NCI-H1694 (cell line): ENCODE data around the gene DYRK1B.
A peak's percentile ranks its signal among the peaks of the same experiment; 100 is the strongest.
"Not testable (repeated sequence)": the region's sequence is repeated elsewhere in the genome, so short reads cannot be mapped to it uniquely, and the experiment has no call there.

Source experiments
- DNase-seq: peaks from one replicate; lab custom pipeline; 2025; lab: John Stamatoyannopoulos, UW

DYRK1B gene

DNA sequence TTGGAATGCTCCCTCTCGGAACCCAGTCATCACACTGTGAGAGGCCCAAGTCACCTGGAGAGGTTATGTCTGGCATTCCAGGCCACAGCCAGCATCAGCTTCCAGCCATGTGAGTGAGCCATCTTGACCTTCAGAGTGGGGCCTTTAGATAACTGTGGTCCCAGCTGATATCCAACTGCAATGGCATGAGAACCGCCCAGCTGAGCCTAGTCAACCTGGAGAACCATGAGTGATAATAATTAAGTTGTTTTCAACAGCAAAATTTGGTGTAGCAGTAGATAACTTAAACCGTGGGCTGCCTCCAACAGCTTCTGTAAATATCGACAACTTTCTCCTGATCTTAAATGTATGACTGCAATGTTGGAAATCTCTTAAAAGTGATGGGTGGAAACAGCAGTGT is 24.6 kb downstream of the DYRK1B start:
- DNase-seq, result no peak

DNA sequence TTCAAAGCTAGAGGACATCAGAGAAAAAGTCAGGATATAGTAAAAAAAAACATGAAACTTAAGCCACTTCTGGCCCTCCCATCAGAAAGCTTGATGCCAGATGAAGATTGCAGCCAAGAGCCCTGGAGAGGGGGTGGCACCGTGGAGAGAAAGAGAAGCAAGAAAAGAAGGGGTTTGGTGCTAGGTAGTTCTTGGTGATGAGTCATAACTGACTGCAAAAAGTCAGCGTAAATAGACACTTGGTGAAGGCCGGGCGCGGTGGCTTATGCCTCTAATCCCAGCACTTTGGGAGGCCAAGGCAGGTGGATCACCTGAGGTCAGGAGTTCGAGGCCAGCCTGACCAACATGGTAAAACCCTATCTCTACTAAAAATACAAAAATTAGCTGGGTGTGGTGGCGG is 25.3 kb downstream of the DYRK1B start:
- not testable (repeated sequence) for DNase-seq

DNA sequence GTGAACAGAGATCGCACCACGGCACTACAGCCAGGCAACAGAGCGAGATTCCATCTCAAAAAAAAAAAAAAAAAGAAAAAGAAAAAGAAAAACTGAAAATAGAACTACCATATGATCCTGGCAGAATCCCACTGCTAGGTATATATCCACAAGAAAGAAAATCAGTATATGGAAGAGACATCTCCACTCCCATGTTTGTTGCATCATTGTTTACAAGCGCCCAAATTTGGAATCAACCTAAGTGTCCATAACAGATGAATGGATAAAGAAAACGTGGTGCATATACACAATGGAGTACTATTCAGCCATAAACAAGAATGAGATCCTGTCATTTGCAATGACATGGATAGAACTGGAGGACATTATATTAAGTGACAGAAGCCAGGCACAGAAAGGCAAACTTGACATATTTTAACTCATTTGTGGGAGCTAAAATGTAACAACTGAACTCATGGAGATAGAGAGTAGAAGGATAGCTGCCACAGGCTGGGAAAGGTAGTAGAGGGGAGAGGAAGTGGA is 26.1 kb downstream of the DYRK1B start:
- no peak for DNase-seq

DNA sequence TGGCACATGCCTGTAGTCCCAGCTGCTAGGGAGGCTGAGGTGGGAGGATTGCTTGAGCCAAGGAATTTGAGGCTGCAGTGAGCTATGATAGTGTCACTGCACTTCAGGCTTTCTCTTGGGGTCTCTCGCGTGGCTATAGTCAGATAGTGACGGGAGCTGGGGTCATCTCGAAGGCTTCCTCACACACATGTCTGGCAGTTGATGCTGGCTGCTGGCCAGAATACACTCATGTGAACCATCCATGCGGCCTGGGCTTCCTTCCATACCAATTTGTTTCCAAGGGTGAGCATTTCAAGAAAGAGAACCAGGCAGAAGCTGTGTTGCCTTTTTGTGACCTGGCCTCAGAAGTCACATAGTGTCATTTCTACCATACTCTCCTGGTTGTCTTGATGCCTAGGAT is 28.9 kb downstream of the DYRK1B start:
- no peak for DNase-seq

DNA sequence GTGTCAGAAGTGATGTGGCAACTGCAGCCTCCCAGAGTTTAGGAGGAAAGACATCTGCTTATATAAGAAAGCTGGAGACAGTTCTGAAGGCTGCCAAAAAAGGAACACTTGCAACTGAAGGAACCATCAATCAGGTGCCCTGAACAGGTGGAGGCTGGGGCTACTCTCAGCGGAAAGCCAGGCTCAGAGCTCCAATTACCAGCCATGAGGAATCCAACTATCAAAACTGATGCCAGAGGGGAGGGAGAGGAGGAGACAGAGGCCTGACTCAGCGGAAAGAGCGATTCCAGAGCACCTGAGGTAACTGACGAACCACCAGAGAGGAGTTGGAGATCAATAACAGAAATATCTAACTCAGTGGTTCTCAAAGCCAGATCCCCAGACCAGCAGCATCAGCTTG is 31.0 kb downstream of the DYRK1B start:
- DNase-seq, result no peak

DNA sequence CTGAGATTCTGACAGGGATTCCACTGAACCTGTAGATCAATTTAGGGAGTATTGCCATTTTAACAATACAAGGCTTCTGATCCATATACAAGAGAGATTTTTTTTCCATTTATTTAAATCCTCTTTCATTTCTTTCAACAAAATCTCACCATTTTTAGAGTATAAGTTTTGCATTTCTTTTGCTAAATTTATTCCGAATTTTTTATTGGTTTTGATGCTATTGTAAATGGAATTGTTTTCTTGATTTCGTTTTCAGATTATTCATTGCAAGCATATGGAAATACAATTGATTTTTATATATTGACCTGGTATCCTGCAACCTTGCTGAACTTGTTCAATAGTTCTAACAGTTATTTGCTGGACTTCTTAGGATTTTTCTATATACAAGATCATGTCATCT is 36.9 kb downstream of the DYRK1B start:
- no peak for DNase-seq

DNA sequence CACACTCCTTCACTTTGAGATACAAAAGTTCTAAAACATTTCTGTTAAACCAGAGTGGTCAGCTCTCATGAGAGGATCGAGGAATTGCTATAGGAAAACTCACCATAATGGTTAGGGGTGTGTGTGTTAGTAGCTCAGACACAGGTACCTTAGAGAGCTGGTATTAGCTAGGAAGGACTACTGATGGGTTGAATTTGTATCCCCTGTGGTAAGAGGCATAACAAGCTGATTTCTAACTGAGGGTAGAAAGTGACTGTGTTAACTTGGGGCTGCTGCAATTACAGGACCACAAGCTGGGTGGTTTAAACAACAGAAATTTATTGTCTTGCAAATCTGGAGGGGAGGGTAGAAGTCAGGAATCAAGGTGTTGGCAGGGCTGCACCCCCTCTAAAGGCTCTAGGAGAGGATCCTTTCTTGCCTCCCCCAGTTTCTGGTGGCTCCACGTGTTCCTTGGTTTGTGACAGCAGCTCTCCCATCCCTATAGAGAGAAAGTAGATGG is 37.9 kb downstream of the DYRK1B start:
- no peak for DNase-seq

DNA sequence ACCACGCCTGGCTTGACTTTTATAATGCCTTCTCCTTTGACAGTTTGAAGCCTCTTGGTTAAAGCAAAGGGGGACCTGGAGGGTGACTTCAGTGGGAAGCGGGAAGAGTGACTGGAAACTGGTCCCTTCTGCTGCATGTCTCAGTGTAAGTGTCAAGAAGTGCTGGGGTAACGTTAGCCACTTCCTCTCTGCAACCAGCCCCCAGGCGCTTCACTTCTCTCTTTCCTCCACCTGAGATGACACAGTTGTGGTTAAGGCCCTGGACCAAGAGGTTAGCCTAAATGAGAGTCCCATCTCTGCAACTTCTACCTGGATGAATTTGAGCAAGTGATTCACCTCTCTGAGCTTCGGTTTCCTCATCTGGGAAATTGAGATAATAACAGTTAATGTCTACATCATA is 39.0 kb downstream of the DYRK1B start:
- DNase-seq, result no peak

DNA sequence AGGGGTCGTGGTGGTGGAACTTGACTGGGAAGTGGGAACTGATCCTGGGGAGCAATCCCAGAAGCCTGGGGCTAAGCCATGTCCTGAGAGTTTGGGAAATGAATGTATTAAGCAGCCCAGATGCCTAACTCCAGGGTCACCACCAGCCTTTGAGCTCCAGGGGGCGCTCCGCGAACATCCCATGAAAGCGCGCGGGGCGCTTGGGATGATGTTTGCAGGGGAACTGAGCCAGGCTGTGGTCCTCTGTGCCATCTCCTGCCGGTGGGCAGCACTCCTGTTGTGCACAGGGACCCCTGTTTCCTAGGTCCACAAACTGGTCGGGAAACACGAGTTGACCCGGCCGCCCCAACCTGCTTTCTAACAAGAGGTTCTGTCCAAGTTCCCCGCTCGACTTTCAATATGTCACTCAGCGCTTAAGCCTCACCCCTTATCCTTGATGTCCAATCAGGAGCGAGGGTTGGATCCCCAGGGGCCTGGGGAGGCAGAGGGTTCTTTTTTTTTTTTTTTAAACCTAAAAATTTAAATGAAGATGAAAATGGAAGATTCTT is 40.9 kb downstream of the DYRK1B start:
- DNase-seq, result peak; percentile 82

DNA sequence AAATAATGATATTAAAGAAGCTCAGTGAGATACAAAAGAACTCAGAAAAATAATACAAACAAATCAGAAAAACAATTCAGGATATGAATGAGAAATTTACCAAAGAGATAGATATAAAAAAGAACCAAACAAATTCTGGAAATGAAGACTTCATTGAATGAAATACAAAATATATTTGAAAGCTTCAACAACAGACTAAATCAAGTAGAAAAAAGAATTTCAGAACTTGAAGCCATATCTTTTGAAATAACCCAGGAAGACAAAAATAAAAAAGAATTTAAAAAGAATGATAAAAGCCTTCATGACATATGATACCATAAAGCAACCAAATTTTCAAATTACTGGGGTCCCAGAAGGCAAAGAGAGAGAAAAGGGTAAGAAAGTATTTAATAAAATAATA is 45.7 kb downstream of the DYRK1B start:
- DNase-seq, result no peak

DNA sequence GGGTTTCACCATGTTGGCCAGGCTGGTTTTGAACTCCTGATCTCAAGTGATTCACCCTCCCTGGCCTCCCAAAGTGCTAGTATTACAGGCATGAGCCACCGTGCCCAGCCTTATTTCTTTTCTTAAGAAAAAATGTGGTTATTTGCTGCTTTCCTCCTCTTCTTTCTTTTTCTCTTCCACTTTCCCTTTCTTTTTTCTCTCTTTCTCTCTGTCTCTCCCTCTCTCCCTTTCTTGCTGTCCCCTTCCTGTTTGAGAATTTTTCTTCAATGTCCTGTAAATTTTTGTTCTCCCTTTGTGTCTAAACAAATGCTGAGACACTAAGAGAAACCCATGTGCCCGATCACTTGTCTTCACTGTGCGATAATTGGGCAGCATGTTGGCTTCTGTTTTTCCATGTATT is 53.1 kb downstream of the DYRK1B start:
- DNase-seq, result no peak

DNA sequence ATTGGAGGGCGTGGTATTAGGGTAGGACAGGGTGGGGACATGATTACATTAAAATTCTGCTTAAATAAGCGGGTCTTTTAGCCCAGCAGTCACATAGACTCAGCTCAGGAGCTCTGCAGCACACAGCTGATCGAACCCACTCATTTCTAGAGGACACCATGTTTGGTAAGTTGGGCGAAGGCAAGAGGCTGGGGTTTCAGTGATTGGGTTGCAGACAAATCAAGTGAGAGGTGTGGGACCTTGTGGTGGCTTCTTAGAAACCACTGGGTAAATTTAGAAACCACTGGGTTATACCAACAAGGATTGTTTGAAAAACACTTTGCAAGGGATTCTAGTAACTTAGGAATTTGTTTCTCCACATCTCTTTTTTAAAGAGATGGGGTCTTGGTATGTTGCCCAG is 55.2 kb downstream of the DYRK1B start, which contains the start of gene LEUTX:
LEUTX (plus strand) TSS at position 92 of the 400 bp plus-strand sequence; CDS start at position 159, 67 bp downstream.
- no peak for DNase-seq
